PC-9 (cell line): ENCODE results near the gene TMEM171. TPM values are rescaled to one million over a fixed set of nuclear protein-coding genes. Genes with fewer than 3 reads are reported as not detected.

Experiments
- BruUV-seq: library from RNA; stranded (reverse); fragments of 400-500 nt; replicated peaks from 2 replicates; lab custom pipeline; 2021; lab: Mats Ljungman, UMichigan
- CTCF ChIA-PET: fragments of 300-600 bp; sonication (Branson Sonifier 250); formaldehyde crosslinking; loops from one replicate; lab custom pipeline; 2022; ENCODE audit warnings: antibody characterized with exemption; lab: Charles Lee
- POLR2A ChIA-PET: fragments of 300-600 bp; sonication (Branson Sonifier 250); formaldehyde crosslinking; loops from one replicate; lab custom pipeline; 2022; ENCODE audit warnings: antibody characterized with exemption; ENCODE audit not compliant: unreplicated experiment; lab: Charles Lee
- DNase-seq, 2 experiments: peaks; one replicate each; pipeline versions ENCODE4 v3.0.0 to v3.0.0-alpha.2; 2015 to 2022; ENCODE audit warnings: mixed read lengths in 1 of 2
- H2AFZ ChIP-seq: fragments of 200-600 bp; sonication (generic); 2 replicates; pipeline ENCODE4 v1.8.1; 2017; ENCODE audit warnings: antibody characterized with exemption
- H3F3A ChIP-seq: fragments of 200-600 bp; sonication (generic); 2 replicates; pipeline ENCODE4 v1.8.1; 2017; ENCODE audit warnings: antibody characterized with exemption, mild to moderate bottlenecking, low read depth; ENCODE audit not compliant: insufficient read depth
- H3K27ac ChIP-seq: fragments of 200-600 bp; sonication (generic); 2 replicates; pipeline ENCODE4 v1.6.1; 2016; ENCODE audit warnings: mixed run types
- H3K27me3 ChIP-seq: fragments of 200-600 bp; sonication (generic); 2 replicates; pipeline ENCODE4 v1.6.1; 2016; ENCODE audit warnings: low read depth, mixed run types; ENCODE audit not compliant: insufficient read depth
- H3K36me3 ChIP-seq: fragments of 200-600 bp; sonication (generic); 2 replicates; pipeline ENCODE4 v1.6.1; 2016; ENCODE audit warnings: low read depth, mixed run types
- H3K4me1 ChIP-seq: fragments of 200-600 bp; sonication (generic); replicated peaks from 2 replicates; pipeline ENCODE4 v1.6.1; 2016; ENCODE audit warnings: mixed run types; ENCODE audit not compliant: insufficient read depth
- H3K4me2 ChIP-seq: fragments of 200-600 bp; sonication (generic); 2 replicates; pipeline ENCODE4 v1.6.1; 2017; ENCODE audit warnings: mixed run types
- H3K4me3 ChIP-seq: fragments of 200-600 bp; sonication (generic); 2 replicates; pipeline ENCODE4 v1.6.1; 2016; ENCODE audit warnings: mixed run types
- H3K79me2 ChIP-seq: fragments of 200-600 bp; sonication (generic); 2 replicates; pipeline ENCODE4 v1.6.1; 2017; ENCODE audit warnings: low read depth, mixed run types
- H3K9me2 ChIP-seq: fragments of 200-600 bp; sonication (generic); 2 replicates; pipeline ENCODE4 v1.8.1; 2017; ENCODE audit warnings: mild to moderate bottlenecking; ENCODE audit not compliant: insufficient read depth
- H3K9me3 ChIP-seq: fragments of 200-600 bp; sonication (generic); 2 replicates; pipeline ENCODE4 v1.8.1; 2016; ENCODE audit warnings: low read depth; ENCODE audit not compliant: insufficient read depth
- H4K20me1 ChIP-seq: fragments of 200-600 bp; sonication (generic); 2 replicates; pipeline ENCODE4 v1.8.1; 2017; ENCODE audit not compliant: insufficient read depth
- CTCF ChIP-seq: fragments of 200-600 bp; sonication (generic); conservative IDR thresholded peaks from 2 replicates; pipeline ENCODE4 v1.6.1; 2017; ENCODE audit warnings: mixed run types, antibody characterized with exemption, mild to moderate bottlenecking, moderate library complexity
- EZH2 ChIP-seq: fragments of 200-600 bp; sonication (generic); IDR thresholded peaks from 2 replicates; pipeline ENCODE4 v1.8.0; 2017; ENCODE audit warnings: antibody characterized with exemption, low read depth
- intact Hi-C: fragments of 100-400 bp; cut with micrococcal nuclease; formaldehyde crosslinking; loops from one replicate; pipeline ENCODE4 v1.10.0; 2022; ENCODE audit not compliant: unreplicated experiment
- total RNA-seq: library from RNA; stranded (reverse); gene quantifications from 2 replicates; pipeline ENCODE4 v1.2.3, GENCODE V29; 2021

The TMEM171 gene
- total RNA-seq, 1 experiment from 2014 or later, result 7.8 TPM

GRCh38 chr5:73110190-73110589 is 10.2 kb upstream of the TMEM171 start:
- no peak for DNase-seq
- no peaks in the 10 kb centered on the region for H3K27me3 ChIP-seq
- intact Hi-C loops, result no loop called here
- H3K36me3 ChIP-seq, result no peaks in the 10 kb centered on the region
- no peaks in the 10 kb centered on the region for H4K20me1 ChIP-seq
- no TSS peak for BruUV-seq
- ChIA-PET CTCF (no interaction called here), POLR2A (no interaction called here)
- H3K27ac ChIP-seq, result no peak overlapping the region
- no peak overlapping the region for H3K4me2 ChIP-seq
- no peaks in the 10 kb centered on the region for H3K9me2 ChIP-seq
- H3K4me1 ChIP-seq, result peaks cover 2% of the 10 kb centered on the region; the same call in 1 of the 2 replicates
- no peak overlapping the region for H3K4me3 ChIP-seq
- peaks cover 4% of the 10 kb centered on the region for H3K9me3 ChIP-seq
- no peak overlapping the region for H2AFZ ChIP-seq
- H3F3A ChIP-seq, result peaks cover 2% of the 10 kb centered on the region
- TF ChIP-seq CTCF (no peak), EZH2 (no peak)
- H3K79me2 ChIP-seq, result no peaks in the 10 kb centered on the region

GRCh38 chr5:73111536-73111935 is 8.8 kb upstream of the TMEM171 start:
- Histone ChIP-seq H3K4me3 (no peak overlapping the region), H3K4me2 (no peak overlapping the region), H3K9me3 (peaks cover 4% of the 10 kb centered on the region), H3K27me3 (no peaks in the 10 kb centered on the region), H4K20me1 (no peaks in the 10 kb centered on the region), H3K79me2 (no peaks in the 10 kb centered on the region), H3K36me3 (no peaks in the 10 kb centered on the region), H2AFZ (no peak overlapping the region), H3F3A (peaks cover 9% of the 10 kb centered on the region), H3K9me2 (no peaks in the 10 kb centered on the region), H3K4me1 (peaks cover 14% of the 10 kb centered on the region), H3K27ac (no peak overlapping the region)
- BruUV-seq, result no TSS peak
- no peak for TF ChIP-seq EZH2
- no peak for TF ChIP-seq CTCF
- CTCF ChIA-PET, result no interaction called here
- DNase-seq, result no peak
- POLR2A ChIA-PET, result no interaction called here
- intact Hi-C loops, result no loop called here

GRCh38 chr5:73112359-73112758 is 8.0 kb upstream of the TMEM171 start:
- no TSS peak for BruUV-seq
- no peak overlapping the region for H2AFZ ChIP-seq
- H3K4me3 ChIP-seq, result no peak overlapping the region
- H3K27me3 ChIP-seq, result no peaks in the 10 kb centered on the region
- H3K36me3 ChIP-seq, result no peaks in the 10 kb centered on the region
- H3F3A ChIP-seq, result peaks cover 9% of the 10 kb centered on the region
- no peaks in the 10 kb centered on the region for H3K79me2 ChIP-seq
- no peak overlapping the region for H3K4me2 ChIP-seq
- no peaks in the 10 kb centered on the region for H3K9me2 ChIP-seq
- TF ChIP-seq CTCF, result no peak
- TF ChIP-seq EZH2, result no peak
- H3K9me3 ChIP-seq, result no peaks in the 10 kb centered on the region; the same call in 1 of the 2 replicates
- no peak for DNase-seq
- no peak overlapping the region for H3K27ac ChIP-seq
- POLR2A ChIA-PET, result no interaction called here
- intact Hi-C loops, result no loop called here
- no peaks in the 10 kb centered on the region for H4K20me1 ChIP-seq
- H3K4me1 ChIP-seq, result peaks cover 14% of the 10 kb centered on the region
- CTCF ChIA-PET, result no interaction called here
